ENCODE results near the gene CCZ1B. TPM values are rescaled to one million over a fixed set of nuclear protein-coding genes. Genes with fewer than 3 reads are reported as not detected.
"Not testable (repeated sequence)": the region's sequence is repeated elsewhere in the genome, so short reads cannot be mapped to it uniquely, and the experiment has no call there.

The CCZ1B gene
- total and polyA plus RNA-seq, 8 donors: 17.0 to 162 (median 56.2) TPM

GRCh38 chr7:6857721-6858314 is 31.7 kb upstream of the CCZ1B start:
- H3K36me3 ChIP-seq; H3K4me3 ChIP-seq; H3K9me3 ChIP-seq; intact Hi-C loops (cut with DNase I; ENCODE audit: low total_unique reads); H3K27ac ChIP-seq: not testable (repeated sequence)
- WGBS, 5 donors: 6 to 14% (median 8%) methylated on average over 8 to 14 of the region's 14 CpGs
- DNase-seq: peak; percentile 65 to 83
- peak in 5 of 7 experiments; percentile 68 to 87 (median 72) for TF ChIP-seq CTCF (IDR thresholded peaks at IDR 0.05)
- H3K4me1 ChIP-seq: peaks cover 0 to 11% (median 5%) of the 10 kb centered on the region in 4 donors
- peaks cover 0 to 14% (median 0%) of the 10 kb centered on the region in 3 donors for H3K27me3 ChIP-seq

- Histone ChIP-seq H3K4me1 (peaks cover 0 to 11% (median 5%) of the 10 kb centered on the region in 4 donors), H3K27me3 (peaks cover 0 to 14% (median 0%) of the 10 kb centered on the region in 3 donors), H3K4me3 (peak overlapping the region; percentile 42 to 54 (median 45))
- 2 to 9% (median 6%) methylated on average over 11 to 32 of the region's 47 CpGs for WGBS, 5 donors
- intact Hi-C loops (cut with DNase I; ENCODE audit: low total_unique reads); DNase-seq; H3K36me3 ChIP-seq; H3K9me3 ChIP-seq; H3K27ac ChIP-seq: not testable (repeated sequence)
Measured at GRCh38 chr7:6855563-6856131, 29.6 kb upstream of the CCZ1B start.

- H3K9me3 ChIP-seq; H3K27ac ChIP-seq; intact Hi-C loops (cut with DNase I; ENCODE audit: low total_unique reads); H3K36me3 ChIP-seq: not testable (repeated sequence)
- Histone ChIP-seq H3K4me3 (peak overlapping the region; percentile 42 to 54 (median 45)), H3K27me3 (peaks cover 0 to 14% (median 0%) of the 10 kb centered on the region in 3 donors), H3K4me1 (peaks cover 0 to 11% (median 5%) of the 10 kb centered on the region in 4 donors)
- WGBS, 5 donors: 0 to 1% (median 1%) methylated on average over 21 to 58 of the region's 71 CpGs; no CpG with 5 or more reads in 1 of the 5 donors
- DNase-seq: peak in 1 of 2 donors; percentile 30
Measured at GRCh38 chr7:6854747-6855562, 28.9 kb upstream of the CCZ1B start.

GRCh38 chr7:6853681-6854080 is 27.6 kb upstream of the CCZ1B start:
- DNase-seq; H3K27ac ChIP-seq; intact Hi-C loops (cut with DNase I; ENCODE audit: low total_unique reads); H3K36me3 ChIP-seq; H3K4me3 ChIP-seq; H3K9me3 ChIP-seq: not testable (repeated sequence)
- whole genome bisulfite sequencing, 5 donors: 88 to 93% (median 92%) methylated on average over 16 to 17 of the region's 17 CpGs
- peaks cover 0 to 14% (median 0%) of the 10 kb centered on the region in 3 donors for H3K27me3 ChIP-seq
- H3K4me1 ChIP-seq: peaks cover 0 to 11% (median 5%) of the 10 kb centered on the region in 4 donors

- peaks cover 0 to 12% (median 0%) of the 10 kb centered on the region in 3 donors for H3K27me3 ChIP-seq
- H3K27ac ChIP-seq; intact Hi-C loops (cut with DNase I; ENCODE audit: low total_unique reads); H3K9me3 ChIP-seq; H3K4me3 ChIP-seq; H3K36me3 ChIP-seq; DNase-seq; H3K4me1 ChIP-seq: not testable (repeated sequence)
- WGBS, 5 donors: 85 to 96% (median 90%) methylated on average over 6 of the region's 6 CpGs
Measured at GRCh38 chr7:6849127-6849526, 23.1 kb upstream of the CCZ1B start.

- H3K9me3 ChIP-seq; H3K4me1 ChIP-seq; H3K27ac ChIP-seq; H3K36me3 ChIP-seq; intact Hi-C loops (cut with DNase I; ENCODE audit: low total_unique reads); H3K4me3 ChIP-seq; DNase-seq: not testable (repeated sequence)
- WGBS, 5 donors: 81 to 93% (median 90%) methylated on average over 5 to 18 of the region's 18 CpGs
- H3K27me3 ChIP-seq: peaks cover 0 to 15% (median 0%) of the 10 kb centered on the region in 3 donors
Measured at GRCh38 chr7:6847751-6848150, 21.7 kb upstream of the CCZ1B start.

DNA sequence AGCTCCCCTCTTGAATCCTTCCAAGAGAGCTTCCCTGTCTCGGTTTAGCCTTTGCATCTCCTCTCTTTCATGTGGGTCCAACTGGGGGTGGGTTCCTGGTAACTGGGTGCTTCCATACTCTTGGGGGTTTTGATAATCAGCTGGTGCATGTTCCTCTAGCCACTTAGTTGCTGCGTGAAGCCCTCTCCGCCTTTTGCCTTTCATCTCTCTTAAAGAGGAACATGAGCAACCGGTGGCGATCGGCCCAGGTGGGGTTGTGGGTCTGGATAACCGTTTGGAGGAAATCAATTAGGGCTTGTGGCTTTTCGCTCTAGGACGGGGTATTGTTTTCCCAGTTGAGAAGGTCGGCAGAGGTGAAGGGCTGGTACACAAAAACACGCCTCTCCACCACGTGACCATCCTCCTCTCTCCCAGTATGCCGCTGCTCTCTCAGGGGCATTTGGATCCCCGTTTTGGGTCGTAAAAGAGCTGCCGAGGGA is 19.9 kb upstream of the CCZ1B start:
- H3K36me3 ChIP-seq; H3K27ac ChIP-seq; H3K9me3 ChIP-seq; H3K4me3 ChIP-seq; intact Hi-C loops (cut with DNase I; ENCODE audit: low total_unique reads); DNase-seq; H3K4me1 ChIP-seq: not testable (repeated sequence)
- peaks cover 0 to 23% (median 0%) of the 10 kb centered on the region in 3 donors for H3K27me3 ChIP-seq
- WGBS, 5 donors: 17 to 54% (median 28%) methylated on average over 16 of the region's 16 CpGs

- DNase-seq; H3K27ac ChIP-seq; H3K4me3 ChIP-seq; H3K4me1 ChIP-seq; H3K36me3 ChIP-seq; H3K9me3 ChIP-seq; intact Hi-C loops (cut with DNase I; ENCODE audit: low total_unique reads): not testable (repeated sequence)
- 46 to 73% (median 61%) methylated on average over 6 of the region's 6 CpGs for WGBS, 5 donors
- peaks cover 0 to 23% (median 0%) of the 10 kb centered on the region in 3 donors for H3K27me3 ChIP-seq
Measured at GRCh38 chr7:6843654-6844053, 17.6 kb upstream of the CCZ1B start.

- H3K4me1 ChIP-seq; intact Hi-C loops (cut with DNase I; ENCODE audit: low total_unique reads); H3K9me3 ChIP-seq; H3K36me3 ChIP-seq; DNase-seq; H3K27ac ChIP-seq; H3K4me3 ChIP-seq: not testable (repeated sequence)
- H3K27me3 ChIP-seq: peaks cover 0 to 21% (median 0%) of the 10 kb centered on the region in 3 donors
- 13 to 43% (median 28%) methylated on average over 4 to 5 of the region's 5 CpGs for WGBS, 5 donors
Measured at GRCh38 chr7:6843092-6843491, 17.0 kb upstream of the CCZ1B start.

DNA sequence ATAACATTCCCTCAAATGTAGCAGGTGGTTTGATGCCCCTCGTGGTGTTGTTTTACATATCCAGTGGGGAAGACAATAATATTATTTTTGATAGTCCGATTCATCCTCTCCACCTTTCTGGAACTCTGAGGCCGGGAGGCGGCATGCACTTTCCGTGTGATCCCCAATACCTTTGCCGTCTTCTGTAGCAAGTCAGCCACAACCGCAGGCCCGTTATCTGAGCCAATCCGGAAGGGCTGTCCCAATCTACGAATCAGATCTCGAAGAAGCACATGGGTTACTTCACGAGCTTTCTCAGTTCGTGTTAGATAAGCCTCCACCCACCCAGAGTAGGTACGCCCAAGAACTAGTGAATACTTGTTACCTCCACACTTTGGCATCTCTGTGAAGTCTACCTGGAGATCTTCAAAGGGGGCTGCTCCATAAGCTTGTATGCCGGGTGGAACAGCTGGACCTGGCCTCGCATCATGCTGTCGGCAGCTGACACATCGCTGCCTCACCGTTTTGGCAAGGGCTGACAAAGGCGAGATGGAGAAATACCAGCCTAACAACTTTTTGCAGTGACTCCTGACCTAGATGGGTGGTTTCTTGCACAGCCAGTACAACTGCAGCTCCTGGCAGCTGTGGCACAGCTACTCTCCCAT is 16.3 kb upstream of the CCZ1B start:
- intact Hi-C loops (cut with DNase I; ENCODE audit: low total_unique reads); H3K27ac ChIP-seq; H3K36me3 ChIP-seq; H3K4me3 ChIP-seq; H3K4me1 ChIP-seq; H3K9me3 ChIP-seq: not testable (repeated sequence)
- 46 to 76% (median 49%) methylated on average over 20 of the region's 20 CpGs for WGBS, 5 donors
- H3K27me3 ChIP-seq: peaks cover 0 to 17% (median 0%) of the 10 kb centered on the region in 3 donors
- DNase-seq: peak; percentile 31 to 44
